CD4-positive, alpha-beta T cell treated with Interleukin-17A for 1 hour (primary cell): ENCODE results near the gene MRPL40.
"Not testable (repeated sequence)": the region's sequence is repeated elsewhere in the genome, so short reads cannot be mapped to it uniquely, and the experiment has no call there.

Experiments
- DNase-seq: peaks from one replicate; pipeline ENCODE4 v3.0.0-alpha.2; 2020

The MRPL40 gene

GRCh38 chr22:19442166-19442565, 9.8 kb downstream of the MRPL40 start:
- no peak for DNase-seq

DNA sequence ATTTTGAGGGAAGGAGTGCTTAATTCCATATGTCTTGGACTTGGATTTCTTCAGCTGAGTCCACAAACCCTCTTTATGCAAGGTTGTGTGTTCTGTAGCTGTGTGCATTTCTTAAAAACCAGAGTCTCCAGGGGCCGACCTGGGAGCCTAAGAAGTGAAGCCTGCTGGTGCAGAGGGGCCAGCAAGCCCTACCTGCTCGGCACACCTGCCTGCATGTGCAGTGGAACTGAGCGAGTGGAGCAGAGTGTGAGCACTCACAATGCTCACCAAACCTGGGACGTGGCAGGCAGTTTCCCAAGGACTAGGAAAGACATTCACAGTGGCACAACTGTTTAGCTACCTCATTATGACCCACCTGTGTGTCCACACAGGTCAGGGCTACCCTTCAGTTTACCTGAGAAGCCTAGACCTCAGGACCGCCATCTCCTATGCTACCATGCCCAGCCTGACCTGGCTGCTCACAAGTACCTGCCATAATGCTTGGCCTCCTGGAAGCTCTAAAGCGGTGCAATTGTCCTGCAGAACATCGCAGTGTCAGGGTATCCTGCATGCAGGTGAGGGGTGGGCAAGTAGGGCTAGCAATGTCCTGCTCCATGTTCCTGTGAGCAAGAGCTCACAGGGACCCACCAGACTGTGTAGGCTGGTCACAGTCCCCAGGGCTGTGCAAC, 11.3 kb downstream of the MRPL40 start:
- no peak for DNase-seq

DNA sequence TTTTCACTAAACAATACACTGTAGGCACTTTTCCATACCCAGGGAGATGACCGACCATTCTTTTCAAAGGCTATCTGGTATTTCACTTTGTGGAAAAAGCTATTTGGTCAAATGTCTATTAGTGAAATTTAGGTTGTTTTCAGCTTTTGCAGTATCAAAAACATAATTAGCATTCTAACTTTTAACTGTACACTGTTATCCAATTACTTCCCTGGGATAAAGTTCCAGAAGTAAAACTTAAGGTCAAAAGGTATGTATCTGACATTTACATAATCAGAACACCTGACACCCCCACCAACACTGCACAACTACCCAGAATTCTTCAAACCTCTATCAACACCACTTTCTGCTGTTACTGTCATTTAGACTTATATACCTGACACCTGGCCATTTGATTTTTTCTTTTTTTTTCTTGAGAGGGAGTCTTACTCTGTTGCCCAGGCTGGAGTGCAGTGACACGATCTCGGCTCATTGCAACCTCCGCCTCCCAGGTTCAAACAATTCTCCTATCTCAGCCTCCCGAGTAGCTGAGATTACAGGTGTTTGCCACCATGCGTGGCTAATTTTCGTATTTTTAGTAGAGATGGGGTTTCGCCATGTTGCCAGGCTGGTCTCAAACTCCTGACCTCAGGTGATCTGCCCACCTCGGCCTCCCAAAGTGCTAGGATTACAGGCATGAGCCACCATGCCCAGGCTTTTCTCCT, 13.1 kb downstream of the MRPL40 start:
- DNase-seq, result not testable (repeated sequence)

DNA sequence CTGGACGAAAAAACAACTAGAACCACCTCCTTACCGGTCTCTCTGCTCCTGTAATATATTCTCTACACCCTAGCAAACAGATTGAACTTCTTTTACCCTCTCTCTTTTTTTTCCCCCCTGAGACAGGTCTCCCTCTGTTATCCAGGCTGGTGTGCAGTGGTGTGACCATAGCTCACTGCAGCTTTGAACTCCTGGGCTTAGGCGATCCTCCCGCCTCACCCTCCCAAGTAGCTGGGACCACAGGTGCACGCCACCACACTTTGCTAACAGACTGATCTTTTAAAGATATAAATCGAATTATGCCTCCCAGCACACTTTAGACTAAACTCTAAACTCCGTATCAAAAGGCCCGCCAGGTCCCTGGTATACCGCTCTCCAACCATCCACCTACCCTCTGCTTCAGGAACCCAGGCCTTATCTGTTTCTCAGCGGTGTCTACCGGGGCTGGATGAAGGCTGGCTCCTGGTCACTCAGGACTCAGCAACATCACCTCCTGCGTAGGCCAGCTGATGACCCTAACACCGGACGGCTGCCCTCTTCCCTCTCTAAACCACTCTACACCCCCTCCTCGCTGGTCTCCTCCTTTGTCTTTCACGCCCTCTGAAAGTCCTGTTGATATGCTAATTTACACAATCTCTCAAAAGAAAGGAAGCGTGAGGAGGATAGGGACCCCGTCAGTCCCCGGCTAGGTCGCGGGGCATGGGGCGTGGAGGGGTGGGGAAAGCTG, 14.4 kb downstream of the MRPL40 start:
- DNase-seq, result peak; percentile 4

DNA sequence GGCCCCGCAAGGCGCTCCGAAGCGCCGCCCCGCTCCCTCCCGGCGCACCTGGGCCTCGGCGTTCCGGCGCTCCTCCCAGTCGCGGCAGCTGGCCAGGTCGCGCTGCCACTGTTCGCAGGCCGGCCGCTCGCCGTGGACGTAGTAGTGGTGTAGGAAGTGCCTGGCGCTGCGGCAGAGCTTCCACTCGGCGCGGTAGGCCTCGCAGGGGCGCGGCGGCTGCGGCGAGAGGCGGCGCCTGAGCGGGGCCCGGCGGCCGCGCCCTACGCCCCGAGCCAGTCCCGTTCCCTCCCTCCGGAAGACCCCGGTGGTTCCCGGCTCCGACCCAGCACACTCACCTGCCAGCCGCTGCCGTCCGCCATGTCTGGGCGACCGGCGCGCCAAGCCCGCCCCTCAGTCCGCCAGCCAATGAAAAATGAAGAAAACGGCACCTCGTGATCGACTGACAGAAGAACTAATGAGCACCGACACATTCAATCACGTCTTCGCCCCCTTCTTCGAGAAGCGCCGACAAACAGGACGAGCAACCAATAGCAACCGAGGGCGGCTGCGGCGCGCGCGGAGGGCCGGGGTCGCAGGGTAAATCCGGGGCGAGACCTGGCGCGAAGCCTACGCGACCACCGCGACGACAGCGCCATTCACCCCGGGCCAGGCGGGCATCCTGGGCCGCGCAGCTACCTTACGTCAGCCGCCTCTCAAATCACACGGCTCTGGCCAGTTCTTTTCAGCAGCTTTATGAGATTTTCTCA, 15.2 kb downstream of the MRPL40 start, which contains the start of gene C22orf39:
Gene C22orf39, minus strand, starts transcription at position 382 of the 746 bp plus-strand sequence. Its CDS starts 23 bp downstream, at position 359.
- peak; percentile 96 for DNase-seq

- DNase-seq, result peak; percentile 34
Measured at GRCh38 chr22:19448076-19448607, 15.8 kb downstream of the MRPL40 start.

DNA sequence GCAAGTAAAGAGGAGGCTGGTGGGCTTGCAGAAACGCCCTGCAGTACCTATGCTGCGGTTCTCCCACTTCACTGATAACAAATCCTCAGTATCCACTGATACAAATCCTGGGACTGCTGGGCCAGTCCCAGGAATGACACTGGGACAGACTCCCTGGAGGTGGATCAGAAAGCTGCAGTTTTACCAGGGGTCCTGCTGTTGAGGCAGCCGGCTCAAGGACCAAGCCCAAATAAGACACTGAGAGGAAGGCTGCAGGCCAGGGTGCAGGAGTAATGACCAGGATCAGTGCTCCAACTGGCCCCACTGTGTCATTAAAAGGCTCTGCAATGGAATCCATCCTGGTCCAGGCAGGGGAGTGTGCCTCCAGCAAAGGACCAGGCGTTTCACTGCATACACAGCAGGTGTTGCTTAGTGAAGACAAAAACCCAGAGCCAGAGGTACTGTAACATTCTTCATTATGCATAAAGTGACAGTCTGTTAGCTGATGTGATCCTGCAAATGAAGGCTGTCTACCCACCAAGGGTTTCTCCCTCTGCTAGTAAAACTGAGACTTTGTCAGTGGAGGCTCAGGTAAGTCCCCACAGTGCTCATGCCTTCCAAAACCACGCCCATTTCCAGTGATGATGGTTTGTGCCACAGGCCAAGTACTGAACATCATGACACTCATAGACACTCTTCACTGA, 16.5 kb downstream of the MRPL40 start:
- peak; percentile 13 for DNase-seq

GRCh38 chr22:19449422-19449767, 17.1 kb downstream of the MRPL40 start:
- no peak for DNase-seq

DNA sequence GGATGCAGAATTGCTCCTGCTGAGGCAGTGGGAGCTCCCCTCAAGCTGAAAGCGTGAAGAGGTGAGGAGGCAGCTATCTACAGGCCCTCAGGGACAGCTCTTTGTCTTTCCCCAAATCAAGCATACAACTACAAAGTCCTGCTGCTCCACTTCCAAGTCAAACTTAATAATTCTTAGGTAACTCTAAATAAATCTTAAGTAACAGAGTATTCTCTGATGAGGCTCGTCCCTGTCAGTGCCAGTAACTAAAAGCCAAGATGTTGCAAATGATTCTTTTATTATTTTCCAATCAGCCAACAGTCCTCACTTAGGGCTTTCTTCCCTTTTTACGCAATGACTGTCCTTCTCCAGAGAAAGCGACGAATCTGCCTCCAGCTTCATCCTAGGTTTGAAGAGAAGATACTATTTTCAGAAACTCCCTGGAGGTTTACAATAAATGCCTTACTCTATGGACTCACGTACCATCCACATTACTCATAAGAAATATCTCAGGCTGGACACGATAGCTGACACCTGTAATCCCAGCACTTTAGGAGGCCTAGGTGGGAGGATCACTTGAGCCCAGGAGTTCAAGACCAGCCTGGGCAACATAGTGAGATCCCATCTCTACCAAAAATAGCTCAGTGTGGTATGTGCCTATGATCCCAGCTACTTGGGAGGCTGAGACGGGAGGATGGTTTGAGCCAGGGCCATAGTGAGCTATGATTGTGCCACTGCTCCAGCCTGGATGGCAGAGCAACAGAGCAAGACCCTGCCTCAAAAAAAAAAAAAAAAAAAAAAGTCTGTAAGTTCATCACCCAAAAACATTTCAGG, 18.2 kb downstream of the MRPL40 start:
- no peak for DNase-seq

- DNase-seq, result no peak
Measured at GRCh38 chr22:19451570-19451969, 19.2 kb downstream of the MRPL40 start.

GRCh38 chr22:19453718-19454117, 21.4 kb downstream of the MRPL40 start:
- no peak for DNase-seq

GRCh38 chr22:19454156-19454555, 21.8 kb downstream of the MRPL40 start:
- no peak for DNase-seq

GRCh38 chr22:19455033-19455432, 22.7 kb downstream of the MRPL40 start:
- no peak for DNase-seq

GRCh38 chr22:19455585-19456370, 23.4 kb downstream of the MRPL40 start:
- DNase-seq, result no peak

GRCh38 chr22:19456541-19456940, 24.2 kb downstream of the MRPL40 start:
- DNase-seq, result no peak

DNA sequence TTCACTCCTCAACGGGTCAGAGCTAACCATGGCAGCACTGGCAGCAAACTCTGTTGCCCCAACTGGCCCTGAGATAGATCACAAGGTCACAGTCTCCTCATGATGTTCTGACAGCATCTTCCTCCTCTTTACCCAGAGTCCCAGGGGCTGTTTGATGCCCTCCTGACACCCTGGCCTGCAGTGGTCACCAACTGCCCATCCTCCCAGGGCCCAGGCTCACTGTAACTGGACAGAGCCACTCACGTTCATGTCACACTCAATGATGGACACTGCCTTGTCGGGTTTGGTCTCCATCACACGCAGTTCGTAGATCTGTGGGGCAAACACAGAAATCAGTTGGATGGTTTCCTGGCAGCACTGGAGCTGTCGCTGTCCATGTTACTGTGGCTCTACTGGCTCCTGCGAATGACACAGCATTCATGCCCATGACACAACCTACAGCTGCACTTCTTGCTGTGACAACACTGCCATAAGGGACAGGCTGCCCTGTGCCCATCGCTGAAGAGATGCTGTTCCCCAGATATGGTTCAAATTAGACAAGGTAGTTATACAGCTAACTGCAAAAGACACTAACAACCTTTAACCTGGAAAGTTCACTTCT, 25.6 kb downstream of the MRPL40 start:
- DNase-seq, result no peak

DNA sequence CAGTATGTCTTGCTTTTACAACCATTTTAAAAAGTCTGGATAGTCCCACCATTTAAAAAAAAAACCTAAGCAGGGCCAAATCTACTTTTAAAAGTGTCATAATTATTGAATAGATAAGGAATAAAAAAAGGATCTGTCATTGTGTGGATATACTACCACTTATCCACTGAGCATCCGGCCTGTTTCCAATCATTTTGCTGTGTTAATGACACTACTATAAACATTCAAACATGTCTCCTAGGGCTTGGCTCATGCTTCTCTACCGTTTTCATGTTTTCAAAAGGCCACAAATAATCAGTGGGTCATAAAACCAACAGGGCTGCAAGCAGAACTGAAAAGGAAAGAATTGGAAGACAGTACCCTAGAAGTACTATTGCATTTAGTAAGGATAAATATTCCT, 27.7 kb downstream of the MRPL40 start:
- DNase-seq, result no peak

DNA sequence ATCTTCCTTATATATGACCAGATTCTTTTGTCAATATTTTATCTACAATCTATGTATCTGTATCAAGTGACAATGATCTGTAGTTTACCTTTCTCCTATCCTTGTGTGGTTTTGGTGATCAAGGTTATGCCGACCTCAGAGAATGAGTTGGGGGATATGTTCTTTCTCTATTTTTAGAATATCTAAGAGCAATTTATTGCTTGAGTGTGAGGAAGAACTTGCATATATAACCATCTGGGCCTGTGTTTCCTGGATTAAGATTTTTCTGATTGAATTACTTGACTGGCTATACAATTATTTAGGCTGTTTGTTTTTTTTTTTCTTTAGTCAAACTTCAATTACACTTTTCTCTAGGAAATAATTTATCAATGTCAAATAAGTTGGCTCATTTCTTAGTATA, 29.2 kb downstream of the MRPL40 start:
- no peak for DNase-seq

DNA sequence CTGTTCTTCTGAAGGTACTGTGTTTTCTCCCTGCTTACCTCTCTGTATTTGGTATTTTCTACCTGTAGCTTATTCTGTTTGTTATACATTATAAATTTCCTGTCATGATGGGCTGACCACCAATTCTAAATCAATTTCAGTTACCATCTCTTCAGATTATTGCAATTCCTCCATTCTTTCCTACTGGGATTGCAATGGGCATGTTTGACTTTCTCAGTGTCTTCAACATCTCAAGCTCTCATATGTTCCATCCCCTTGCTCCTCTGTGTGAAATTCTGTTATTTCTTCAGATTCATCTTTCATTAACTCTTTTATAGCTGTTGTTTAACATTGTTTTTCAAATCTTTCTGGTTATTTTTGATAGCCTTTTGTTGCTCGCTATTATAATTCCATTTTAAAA, 30.7 kb downstream of the MRPL40 start:
- no peak for DNase-seq
